HEK293 (cell line): ENCODE data around the gene GPR39.

Source experiments
- CTCF ChIA-PET: fragments of 350-600 bp; formaldehyde crosslinking; extraction: SDS; loops from one replicate; lab custom pipeline; 2021; ENCODE audit warnings: antibody characterized with exemption; lab: Yijun Ruan, JAX
- POLR2A ChIA-PET: fragments of 300-600 bp; formaldehyde crosslinking; extraction: SDS; loops from one replicate; lab custom pipeline; 2020; ENCODE audit warnings: antibody characterized with exemption, inconsistent platforms; lab: Yijun Ruan, JAX
- H3K27ac ChIP-seq: fragments of 200-500 bp; sonication (Bioruptor generic); 2 replicates; pipeline ENCODE4 v1.5.1; 2014; ENCODE audit warnings: low read depth, low read length, control low read depth, inconsistent platforms; ENCODE audit errors: extremely low read depth
- H3K36me3 ChIP-seq, 2 experiments: fragments of 200-500 bp in 1 of 2; sonication (Bioruptor generic) in 1 of 2; 1 replicate in 1 of 2; 2 replicates in 1 of 2; pipeline ENCODE4 v1.5.1; 2014 to 2017; ENCODE audit warnings: inconsistent platforms in 2 of 2, low read length in 2 of 2; ENCODE audit not compliant: control insufficient read depth in 2 of 2, insufficient read depth in 1 of 2
- H3K4me1 ChIP-seq: fragments of 200-500 bp; sonication (Bioruptor generic); 2 replicates; pipeline ENCODE4 v1.5.1; 2014; ENCODE audit warnings: mild to moderate bottlenecking, low read length, inconsistent platforms; ENCODE audit not compliant: control insufficient read depth, insufficient read depth
- H3K4me3 ChIP-seq: 2 replicates; pipeline ENCODE4 v1.5.1; 2011; ENCODE audit warnings: low read depth, mild to moderate bottlenecking, control low read depth, low read length, moderate library complexity
- H3K9me3 ChIP-seq: fragments of 200-500 bp; sonication (Bioruptor generic); 2 replicates; pipeline ENCODE4 v1.5.1; 2014; ENCODE audit warnings: low read depth, low read length, inconsistent platforms; ENCODE audit not compliant: control insufficient read depth, insufficient read depth
- HIC1 ChIP-seq: fragments of 450-650 bp; formaldehyde crosslinking; IDR thresholded peaks from 2 replicates; pipeline ENCODE4 v1.5.1; 2016; ENCODE audit warnings: missing biosample characterization, missing genetic modification characterization
- KLF8 ChIP-seq: fragments of 450-650 bp; formaldehyde crosslinking; IDR thresholded peaks from 2 replicates; pipeline ENCODE4 v1.5.1; 2016; ENCODE audit warnings: missing biosample characterization, missing genetic modification characterization
- TRIM28 ChIP-seq: IDR thresholded peaks from 2 replicates; pipeline ENCODE4 v1.6.1; 2011; ENCODE audit warnings: low read length, control low read depth, borderline replicate concordance
- ZBTB10 ChIP-seq: fragments of 450-650 bp; formaldehyde crosslinking; IDR thresholded peaks from 2 replicates; pipeline ENCODE4 v1.5.1; 2016; ENCODE audit warnings: missing biosample characterization, missing genetic modification characterization
- ZNF114 ChIP-seq: fragments of 450-650 bp; formaldehyde crosslinking; IDR thresholded peaks from 2 replicates; pipeline ENCODE4 v1.5.0; 2017; ENCODE audit warnings: missing biosample characterization, missing genetic modification characterization
- ZNF2 ChIP-seq: fragments of 450-650 bp; formaldehyde crosslinking; IDR thresholded peaks from 2 replicates; pipeline ENCODE4 v1.5.1; 2016; ENCODE audit warnings: missing biosample characterization, missing genetic modification characterization
- ZNF362 ChIP-seq: fragments of 450-650 bp; formaldehyde crosslinking; IDR thresholded peaks from 2 replicates; pipeline ENCODE4 v1.5.1; 2016; ENCODE audit warnings: missing biosample characterization, missing genetic modification characterization
- ZNF391 ChIP-seq: fragments of 450-650 bp; formaldehyde crosslinking; IDR thresholded peaks from 2 replicates; pipeline ENCODE4 v1.5.1; 2016; ENCODE audit warnings: low read depth, missing biosample characterization, missing genetic modification characterization, borderline replicate concordance
- ZNF423 ChIP-seq: fragments of 450-650 bp; formaldehyde crosslinking; IDR thresholded peaks from 2 replicates; pipeline ENCODE4 v1.5.1; 2016; ENCODE audit warnings: missing biosample characterization, missing genetic modification characterization
- ZNF501 ChIP-seq: fragments of 450-650 bp; formaldehyde crosslinking; IDR thresholded peaks from 2 replicates; pipeline ENCODE4 v1.5.1; 2016; ENCODE audit warnings: missing biosample characterization, missing genetic modification characterization
- ZNF521 ChIP-seq: fragments of 450-650 bp; formaldehyde crosslinking; IDR thresholded peaks from 2 replicates; pipeline ENCODE4 v1.5.1; 2017; ENCODE audit warnings: missing biosample characterization, mild to moderate bottlenecking, missing genetic modification characterization
- ZNF529 ChIP-seq: fragments of 450-650 bp; formaldehyde crosslinking; IDR thresholded peaks from 2 replicates; pipeline ENCODE4 v1.5.1; 2017; ENCODE audit warnings: missing genetic modification characterization, missing biosample characterization; ENCODE audit not compliant: insufficient replicate concordance
- ZNF555 ChIP-seq: fragments of 450-650 bp; formaldehyde crosslinking; conservative IDR thresholded peaks from 2 replicates; pipeline ENCODE4 v1.5.1; 2017; ENCODE audit warnings: missing biosample characterization, mild to moderate bottlenecking, missing genetic modification characterization, inconsistent platforms
- ZNF660 ChIP-seq: fragments of 450-650 bp; IDR thresholded peaks from 2 replicates; pipeline ENCODE4 v1.5.1; 2018; ENCODE audit warnings: missing biosample characterization, mild to moderate bottlenecking, missing genetic modification characterization
- ZNF670 ChIP-seq: fragments of 450-650 bp; formaldehyde crosslinking; IDR thresholded peaks from 2 replicates; pipeline ENCODE4 v1.5.1; 2016; ENCODE audit warnings: missing biosample characterization, missing genetic modification characterization, low read depth
- ZNF830 ChIP-seq: fragments of 450-650 bp; IDR thresholded peaks from 2 replicates; pipeline ENCODE4 v1.5.0; 2018; ENCODE audit warnings: missing biosample characterization, missing genetic modification characterization, low read depth, mild to moderate bottlenecking, moderate library complexity
- TF ChIP-seq, protein P1 (sequence below): fragments of 450-650 bp; formaldehyde crosslinking; IDR thresholded peaks from 2 replicates; pipeline ENCODE4 v1.5.1; 2016; ENCODE audit warnings: missing biosample characterization, missing genetic modification characterization
- TF ChIP-seq, protein P2 (sequence below): fragments of 450-650 bp; formaldehyde crosslinking; IDR thresholded peaks from 2 replicates; pipeline ENCODE4 v1.5.1; 2016; ENCODE audit warnings: missing biosample characterization, missing genetic modification characterization

The GPR39 gene

DNA sequence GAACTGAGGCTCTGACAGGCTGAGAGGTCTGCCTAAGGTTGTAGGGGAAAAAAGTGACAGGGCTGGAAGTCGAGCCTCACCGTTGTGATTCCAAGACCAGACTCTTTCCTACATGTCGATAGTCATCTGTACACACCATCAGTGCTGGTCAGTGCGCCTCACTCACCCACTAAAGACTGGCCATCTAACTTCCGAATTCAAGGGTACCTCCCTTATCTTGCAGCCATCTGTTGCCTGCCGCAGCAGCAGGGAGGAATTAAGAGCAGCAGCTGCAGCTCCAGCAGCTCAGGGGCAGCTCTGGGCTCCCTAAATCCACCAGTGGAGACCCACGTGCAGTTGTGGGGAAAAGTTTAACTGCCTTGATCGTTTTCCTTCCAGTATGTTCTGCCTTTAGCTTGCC lies 32.6 kb upstream of the GPR39 start:
- ChIA-PET CTCF (interaction anchor here (0.6 kb wide), 1 partner anchor 1610 kb away, joined by 3 read pairs; no protein-coding TSS in a partner anchor), POLR2A (no interaction called here)
- TF ChIP-seq TRIM28 (no peak), HIC1 (no peak), ZNF501 (no peak), ZNF660 (tag by site-specific recombination) (no peak), ZNF423 (tag by site-specific recombination) (no peak), ZNF362 (no peak), ZNF555 (tag by site-specific recombination) (no peak), KLF8 (tag by site-specific recombination) (no peak), ZNF114 (no peak), ZNF391 (no peak), ZNF529 (no peak), ZBTB10 (tag by site-specific recombination) (no peak), ZNF670 (tag by site-specific recombination) (no peak), ZNF521 (tag by site-specific recombination) (no peak), ZNF830 (tag by site-specific recombination) (no peak), ZNF2 (tag by site-specific recombination) (no peak)
- TF ChIP-seq, protein P1, sequence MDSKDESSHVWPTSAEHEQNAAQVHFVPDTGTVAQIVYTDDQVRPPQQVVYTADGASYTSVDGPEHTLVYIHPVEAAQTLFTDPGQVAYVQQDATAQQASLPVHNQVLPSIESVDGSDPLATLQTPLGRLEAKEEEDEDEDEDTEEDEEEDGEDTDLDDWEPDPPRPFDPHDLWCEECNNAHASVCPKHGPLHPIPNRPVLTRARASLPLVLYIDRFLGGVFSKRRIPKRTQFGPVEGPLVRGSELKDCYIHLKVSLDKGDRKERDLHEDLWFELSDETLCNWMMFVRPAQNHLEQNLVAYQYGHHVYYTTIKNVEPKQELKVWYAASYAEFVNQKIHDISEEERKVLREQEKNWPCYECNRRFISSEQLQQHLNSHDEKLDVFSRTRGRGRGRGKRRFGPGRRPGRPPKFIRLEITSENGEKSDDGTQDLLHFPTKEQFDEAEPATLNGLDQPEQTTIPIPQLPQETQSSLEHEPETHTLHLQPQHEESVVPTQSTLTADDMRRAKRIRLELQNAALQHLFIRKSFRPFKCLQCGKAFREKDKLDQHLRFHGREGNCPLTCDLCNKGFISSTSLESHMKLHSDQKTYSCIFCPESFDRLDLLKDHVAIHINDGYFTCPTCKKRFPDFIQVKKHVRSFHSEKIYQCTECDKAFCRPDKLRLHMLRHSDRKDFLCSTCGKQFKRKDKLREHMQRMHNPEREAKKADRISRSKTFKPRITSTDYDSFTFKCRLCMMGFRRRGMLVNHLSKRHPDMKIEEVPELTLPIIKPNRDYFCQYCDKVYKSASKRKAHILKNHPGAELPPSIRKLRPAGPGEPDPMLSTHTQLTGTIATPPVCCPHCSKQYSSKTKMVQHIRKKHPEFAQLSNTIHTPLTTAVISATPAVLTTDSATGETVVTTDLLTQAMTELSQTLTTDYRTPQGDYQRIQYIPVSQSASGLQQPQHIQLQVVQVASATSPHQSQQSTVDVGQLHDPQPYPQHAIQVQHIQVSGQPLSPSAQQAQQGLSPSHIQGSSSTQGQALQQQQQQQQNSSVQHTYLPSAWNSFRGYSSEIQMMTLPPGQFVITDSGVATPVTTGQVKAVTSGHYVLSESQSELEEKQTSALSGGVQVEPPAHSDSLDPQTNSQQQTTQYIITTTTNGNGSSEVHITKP (tag by site-specific recombination) = no peak
- TF ChIP-seq, protein P2, sequence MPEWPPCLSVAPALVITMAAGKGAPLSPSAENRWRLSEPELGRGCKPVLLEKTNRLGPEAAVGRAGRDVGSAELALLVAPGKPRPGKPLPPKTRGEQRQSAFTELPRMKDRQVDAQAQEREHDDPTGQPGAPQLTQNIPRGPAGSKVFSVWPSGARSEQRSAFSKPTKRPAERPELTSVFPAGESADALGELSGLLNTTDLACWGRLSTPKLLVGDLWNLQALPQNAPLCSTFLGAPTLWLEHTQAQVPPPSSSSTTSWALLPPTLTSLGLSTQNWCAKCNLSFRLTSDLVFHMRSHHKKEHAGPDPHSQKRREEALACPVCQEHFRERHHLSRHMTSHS (tag by site-specific recombination) = no peak
- Histone ChIP-seq H3K9me3 (no peaks in the 10 kb centered on the region), H3K4me1 (no peaks in the 10 kb centered on the region), H3K4me3 (no peak overlapping the region), H3K36me3 (no peaks in the 10 kb centered on the region), H3K27ac (no peak overlapping the region)
